Fibroblast of upper back skin (primary cell): ENCODE data around the gene KANSL1L.

Source experiments
- DNase-seq: peaks from one replicate; pipeline ENCODE4 v3.0.0-alpha.2; 2013

Gene KANSL1L

GRCh38 chr2:209993968-209994367, 177.2 kb downstream of the KANSL1L start:
- no peak for DNase-seq

GRCh38 chr2:209990838-209991237, 180.4 kb downstream of the KANSL1L start:
- DNase-seq, result no peak

DNA sequence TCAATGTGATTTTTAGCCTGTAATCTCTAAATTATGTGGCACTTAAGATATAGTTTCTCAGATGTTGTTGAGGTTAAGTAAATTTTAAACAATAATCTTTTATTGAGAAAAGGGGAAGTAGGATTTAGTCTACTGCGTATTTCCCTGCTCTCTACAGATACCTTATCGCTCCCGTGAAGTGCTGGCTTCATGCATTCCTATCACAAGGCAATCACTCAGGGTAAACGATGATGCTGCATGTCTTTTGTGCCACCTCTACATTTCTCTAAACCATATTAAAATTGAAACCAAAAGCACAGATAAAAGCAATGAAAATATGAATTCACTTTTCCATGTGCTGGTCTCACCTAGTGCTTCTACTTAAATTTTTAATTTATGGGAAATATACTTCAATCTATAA, 183.2 kb downstream of the KANSL1L start:
- DNase-seq, result no peak

DNA sequence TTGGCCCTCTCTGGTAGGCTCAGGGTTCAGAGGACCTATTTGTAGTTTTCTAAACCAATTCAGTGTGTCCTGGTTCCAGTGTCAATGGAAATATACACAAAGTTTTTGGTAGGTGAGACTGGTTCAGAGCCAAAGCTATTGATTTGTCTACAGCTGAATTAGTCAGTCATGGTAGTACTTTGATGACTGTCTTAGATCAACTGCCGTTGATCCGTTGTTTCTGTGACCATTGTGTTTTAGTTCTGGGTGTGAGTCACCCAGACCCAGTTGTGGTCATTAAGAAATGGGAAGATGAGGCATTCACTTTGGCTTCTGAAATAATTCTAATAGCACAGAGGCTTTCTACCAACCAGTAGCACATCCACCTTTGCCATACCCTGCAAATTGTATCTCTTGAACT, 184.8 kb downstream of the KANSL1L start:
- DNase-seq, result no peak

- no peak for DNase-seq
Observed at GRCh38 chr2:209985874-209986273, 185.3 kb downstream of the KANSL1L start.

- no peak for DNase-seq
Observed at GRCh38 chr2:209984291-209984690, 186.9 kb downstream of the KANSL1L start.

DNA sequence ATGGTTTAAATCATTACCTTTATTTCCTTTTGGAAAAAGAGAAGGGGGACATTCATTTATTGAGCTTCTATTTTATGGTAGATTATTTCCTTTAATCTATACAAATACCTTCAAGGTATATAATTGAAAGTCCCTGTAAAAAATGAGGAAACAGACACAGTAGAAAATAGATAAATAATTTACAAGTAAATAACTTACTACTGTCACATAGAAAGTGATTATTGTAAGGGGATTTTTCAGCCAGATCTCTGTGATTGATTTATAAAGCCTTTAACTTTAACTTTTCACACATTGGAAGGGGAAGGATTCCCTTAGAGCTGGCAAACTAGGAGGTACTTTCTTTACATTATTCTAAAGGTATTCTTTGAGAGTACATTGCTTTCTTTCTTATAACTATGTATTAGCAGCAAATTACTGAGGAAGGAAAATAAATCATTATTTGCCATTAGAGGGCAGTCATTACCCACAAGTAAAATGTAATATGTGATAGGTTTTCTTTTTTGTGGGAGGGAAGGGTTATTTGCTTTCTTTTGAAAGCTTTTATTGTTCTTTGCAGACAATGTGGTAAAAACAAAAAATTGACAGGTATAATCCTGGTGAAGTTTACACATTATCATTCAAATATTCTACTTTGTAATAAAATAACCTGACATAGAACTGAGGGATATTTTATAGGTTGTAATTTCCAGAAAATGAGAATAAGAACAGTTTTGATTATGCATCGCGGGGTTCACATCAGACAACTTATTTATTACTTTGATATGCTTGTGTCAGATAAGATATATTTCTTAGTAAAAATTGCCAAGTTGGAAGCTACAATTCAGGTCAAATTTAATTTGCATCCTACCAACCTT, 193.6 kb downstream of the KANSL1L start:
- peak; percentile 35 for DNase-seq

- no peak for DNase-seq
Observed at GRCh38 chr2:209976698-209977385, 194.4 kb downstream of the KANSL1L start.

- DNase-seq, result no peak
Observed at GRCh38 chr2:209974576-209974975, 196.6 kb downstream of the KANSL1L start.

- DNase-seq, result no peak
Observed at GRCh38 chr2:209973328-209973727, 197.9 kb downstream of the KANSL1L start.
